Heart left ventricle (tissue), 13 donors: ENCODE results near the gene BTBD1.

Experiments
- CTCF ChIP-seq, 12 donors: fragments of 200-600 bp; sonication (generic) in 4 of 12; IDR thresholded peaks; one replicate each; pipeline versions ENCODE4 v1.5.0 to v1.8.0; 2018 to 2022; ENCODE audit warnings: antibody characterized with exemption in 12 of 12, mild to moderate bottlenecking in 5 of 12
- POLR2A ChIP-seq, 2 donors: fragments of 450-650 bp; IDR thresholded peaks; one replicate each; pipeline ENCODE4 v1.6.1; 2017; ENCODE audit warnings: antibody characterized with exemption in 2 of 2, mild to moderate bottlenecking in 2 of 2, moderate library complexity in 2 of 2
- donor health status: ischemic (EF 13 %, LVEDD 7.1; RV severe dilation, severe dysfunction).
- donor health status: DM: no; HTN: yes; CAD: no.
- donor health status: DM: no; HTN: no; CAD: no.
- donor health status: ischemic (EF 25% LVEDD 6.9; RV normal size, moderate dysfunction).
- donor health status: ischemic (EF 25% LVEDD 5.7; RV mildly dilated, moderate dysfunction).
- donor health status: ischemic (EF 35%, LVEDD 5.7; RV mildly dilated, moderate dysfunction).
- donor health status: nonischemic (EF 11% LVEDD 7.7; RV severe dilation, severe dysfunction).
- donor health status: DM: yes; HTN: yes; CAD: no.
- donor health status: PGD.
- donor health status: ischemic (EF 29% LVEDD 5.4; RV normal size, mild dysfunction).
- donor health status: nonischemic (EF 23%, LVEDD 6.1; RV moderate dilation, normal function).

- TF ChIP-seq CTCF (IDR thresholded peaks at IDR 0.05) = no peak
- no peak for TF ChIP-seq POLR2A (IDR thresholded peaks at IDR 0.05)
Measured at GRCh38 chr15:82980981-82981380, 86.1 kb downstream of the BTBD1 start.
